Frontal cortex (tissue), 4 donors: Measurements from ENCODE around the gene HECW1. TPM values are rescaled to one million over a fixed set of nuclear protein-coding genes. Genes with fewer than 3 reads are reported as not detected.

Source experiments
- DNase-seq, 2 donors: peaks; one replicate each; pipeline ENCODE4 v3.0.0; 2012; ENCODE audit warnings: low spot score in 2 of 2
- FAIRE-seq: peaks from 2 replicates; lab custom pipeline; 2012; peaks lifted over from hg19 to GRCh38; lab: Jason Lieb, UNC
- total RNA-seq: library from RNA; depleted of rRNA; stranded (reverse); fragments of >200 nt; gene quantifications from one replicate; pipeline ENCODE4 v1.2.3, GENCODE V29; 2014
- donor health status: control.
- donor health status: control.
- donor health status: control.

The HECW1 gene
- total RNA-seq, 1 donor from 2014 or later, result 41.6 TPM

- DNase-seq, result no peak
- FAIRE-seq, result no peak
Measured at GRCh38 chr7:43394441-43395130, 282.1 kb downstream of the HECW1 start.

- FAIRE-seq (no peak), DNase-seq (no peak)
Measured at GRCh38 chr7:43395351-43395750, 282.9 kb downstream of the HECW1 start.

DNA sequence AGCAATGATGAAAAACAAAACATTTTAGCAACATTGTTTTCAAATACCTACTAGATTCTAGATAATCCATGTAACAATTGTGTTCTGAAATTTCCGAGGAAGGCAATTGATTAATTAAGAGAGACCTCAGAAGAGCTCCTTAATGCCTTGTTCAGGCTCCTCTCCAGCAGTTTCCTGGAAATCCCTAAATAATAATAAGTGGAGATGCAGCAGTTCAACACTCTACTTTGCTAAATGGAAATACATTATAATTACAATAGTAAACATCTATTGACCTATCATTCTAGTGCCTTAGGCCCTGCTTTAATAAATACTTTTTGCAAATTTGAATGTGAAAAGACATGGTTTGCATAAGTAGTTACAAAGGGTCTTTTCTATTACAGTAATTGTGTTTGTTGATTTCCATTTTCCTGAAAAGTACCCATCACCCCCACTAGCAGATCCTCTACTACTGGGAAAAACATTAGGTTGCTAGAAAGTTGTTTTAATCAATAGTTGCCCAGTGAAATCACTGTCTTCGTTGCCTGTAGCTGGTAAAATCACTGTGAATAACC is 283.8 kb downstream of the HECW1 start:
- DNase-seq (no peak), FAIRE-seq (no peak)

GRCh38 chr7:43398831-43399230 is 286.4 kb downstream of the HECW1 start:
- no peak for FAIRE-seq
- DNase-seq, result no peak

- no peak for FAIRE-seq
- DNase-seq, result no peak
Measured at GRCh38 chr7:43405948-43406347, 293.5 kb downstream of the HECW1 start.

- DNase-seq (no peak), FAIRE-seq (no peak)
Measured at GRCh38 chr7:43406961-43407360, 294.5 kb downstream of the HECW1 start.

DNA sequence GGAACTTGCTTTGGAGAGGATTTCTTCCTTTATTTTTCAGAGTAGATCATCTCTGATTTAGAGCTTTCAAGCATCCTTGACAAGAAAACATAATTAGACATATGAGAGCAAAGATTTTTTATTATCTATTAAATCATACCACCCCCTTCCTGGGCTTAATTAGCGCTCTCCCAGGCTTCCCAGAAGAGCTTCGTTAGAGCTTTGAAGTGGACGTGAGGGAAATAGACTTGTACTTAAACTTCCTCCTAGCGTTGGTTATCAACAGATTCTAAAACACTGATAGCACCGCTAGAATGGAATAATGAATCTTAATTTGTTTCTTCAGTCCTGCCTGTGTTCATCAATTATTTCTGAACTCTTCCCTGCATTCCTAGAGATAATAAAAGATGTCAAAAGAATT is 296.5 kb downstream of the HECW1 start:
- FAIRE-seq, result no peak

DNA sequence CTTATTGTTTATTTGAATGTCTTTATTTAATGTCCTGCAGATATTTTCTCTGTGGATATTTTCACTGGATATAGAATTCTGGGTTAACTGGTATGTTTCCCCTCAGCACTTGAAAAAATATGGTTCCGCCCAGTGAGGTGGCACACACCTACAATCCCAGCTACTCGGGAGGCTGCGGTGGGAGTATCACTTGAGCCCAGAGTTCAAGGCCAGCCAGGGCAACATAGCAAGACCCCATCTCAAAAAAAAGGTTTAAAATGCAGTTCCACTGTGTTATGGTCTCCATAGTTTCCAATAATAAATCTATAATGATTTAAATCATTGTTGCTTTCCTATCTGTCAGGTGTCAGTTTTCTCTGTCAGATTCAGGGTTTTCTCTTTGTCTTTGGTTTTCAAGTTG is 305.0 kb downstream of the HECW1 start:
- no peak for FAIRE-seq
- DNase-seq, result no peak

More for the DNA sequence above, 296.5 kb downstream of the HECW1 start:
- no peak for DNase-seq

- no peak for DNase-seq
- no peak for FAIRE-seq
Measured at GRCh38 chr7:43430411-43430810, 318.0 kb downstream of the HECW1 start.

DNA sequence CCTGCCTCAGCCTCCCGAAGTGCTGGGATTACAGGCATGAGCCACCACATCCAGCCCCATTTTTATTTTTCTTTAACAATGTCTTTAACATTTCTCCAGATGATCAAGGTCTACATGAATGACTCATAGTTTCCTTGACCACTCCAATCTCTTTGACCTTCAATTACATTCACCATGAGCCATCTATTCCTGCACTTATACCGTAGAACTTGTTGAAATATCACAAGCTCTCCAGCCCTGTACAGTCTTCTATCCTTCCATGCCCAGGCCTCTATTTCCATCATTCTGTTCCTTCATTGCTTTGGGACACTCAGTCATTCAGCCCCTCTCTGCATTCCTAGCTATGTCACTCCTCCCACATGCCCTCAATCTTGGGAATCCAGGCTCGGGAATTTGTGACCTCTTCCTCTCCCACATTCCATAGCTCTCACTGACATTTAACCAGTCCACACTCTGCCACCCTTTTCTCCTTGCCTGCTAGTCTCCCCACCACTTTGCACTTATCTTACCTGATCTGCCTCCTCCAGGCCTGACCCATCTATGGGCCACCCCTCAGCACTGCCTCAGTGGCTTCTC is 318.7 kb downstream of the HECW1 start:
- DNase-seq (no peak), FAIRE-seq (no peak)

GRCh38 chr7:43433639-43434038 is 321.2 kb downstream of the HECW1 start:
- no peak for DNase-seq
- FAIRE-seq, result no peak

- FAIRE-seq (no peak), DNase-seq (no peak)
Measured at GRCh38 chr7:43437001-43437400, 324.6 kb downstream of the HECW1 start.

- FAIRE-seq, result no peak
- no peak for DNase-seq
Measured at GRCh38 chr7:43438897-43439479, 326.5 kb downstream of the HECW1 start.

- FAIRE-seq (no peak), DNase-seq (peak in 1 of 2 donors; percentile 33)
Measured at GRCh38 chr7:43439631-43440401, 327.4 kb downstream of the HECW1 start.

DNA sequence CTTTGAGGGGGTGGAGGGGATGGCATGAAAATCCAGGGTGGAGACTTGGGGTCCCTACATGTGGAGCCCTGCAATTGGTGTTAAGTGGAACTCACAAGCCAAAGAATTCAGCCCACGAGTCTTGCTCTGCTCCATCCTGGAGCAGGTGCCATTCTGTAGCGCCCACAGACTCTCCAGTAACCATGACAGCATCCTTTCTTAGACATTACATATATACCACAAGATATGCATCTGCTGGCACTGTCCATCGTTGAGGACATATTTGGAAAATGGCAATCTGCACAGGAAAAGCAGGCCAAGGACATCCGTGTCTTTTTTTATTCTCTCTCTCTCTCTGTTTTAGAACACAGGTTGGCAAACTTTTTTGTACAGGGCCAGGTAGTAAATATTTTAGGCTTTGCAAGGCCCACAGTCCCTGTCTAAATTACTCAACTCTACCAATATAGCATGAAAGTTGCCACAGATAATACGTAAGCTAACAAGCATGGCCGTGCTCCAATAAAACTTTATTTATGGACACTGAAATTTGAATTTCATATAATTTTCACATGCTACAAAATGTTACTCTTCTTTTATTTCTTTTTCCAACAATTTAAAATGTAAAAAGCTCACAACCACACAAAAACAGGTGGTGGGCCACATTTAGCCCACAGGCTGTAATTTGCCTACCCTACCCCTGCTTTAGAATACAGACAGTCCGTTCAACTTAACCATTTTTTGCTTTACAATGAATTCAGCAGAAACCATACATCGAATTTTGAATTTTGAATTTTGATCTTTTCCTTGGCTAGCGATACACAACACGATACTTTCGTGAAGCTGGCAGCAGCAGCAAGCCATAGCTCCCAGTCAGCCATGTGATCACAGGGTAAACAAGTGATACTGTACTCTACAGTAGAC is 329.0 kb downstream of the HECW1 start:
- no peak for FAIRE-seq

DNA sequence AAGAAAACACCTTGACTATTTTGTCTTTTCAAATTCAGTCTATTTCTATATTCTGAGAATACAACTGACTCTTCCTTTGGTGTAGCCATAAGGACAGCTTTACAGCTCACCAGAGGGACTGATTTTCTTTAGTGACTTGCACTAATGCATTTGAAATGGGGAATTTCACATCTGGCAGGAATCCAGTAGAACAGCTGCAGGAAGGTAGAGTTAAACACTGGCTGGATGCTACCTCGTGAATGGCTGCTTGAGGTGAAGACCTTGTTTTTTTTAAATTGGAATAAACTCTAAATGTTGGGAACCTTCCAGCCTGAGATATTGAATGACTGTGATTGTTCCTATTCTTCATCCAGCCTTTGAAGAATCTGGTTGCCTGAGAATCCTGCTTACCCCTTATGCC is 330.9 kb downstream of the HECW1 start:
- DNase-seq (no peak), FAIRE-seq (no peak)

More for the DNA sequence above, 329.0 kb downstream of the HECW1 start:
- DNase-seq, result no peak

GRCh38 chr7:43444711-43445578 is 332.5 kb downstream of the HECW1 start:
- DNase-seq, result no peak
- FAIRE-seq, result no peak

GRCh38 chr7:43449577-43449976 is 337.1 kb downstream of the HECW1 start:
- no peak for FAIRE-seq
- no peak for DNase-seq
